HCT116 (cell line): ENCODE results near the gene MMD2.
"Not testable (repeated sequence)": the region's sequence is repeated elsewhere in the genome, so short reads cannot be mapped to it uniquely, and the experiment has no call there.

ENCODE experiments used
- POLR2AphosphoS5 ChIP-seq: IDR thresholded peaks from 2 replicates; pipeline ENCODE4 v1.6.1; 2011; ENCODE audit warnings: mild to moderate bottlenecking, low read depth, low read length, moderate library complexity
- RAD21 ChIP-seq: IDR thresholded peaks from 2 replicates; pipeline ENCODE4 v1.6.1; 2012; ENCODE audit warnings: low read depth, mild to moderate bottlenecking
- YY1 ChIP-seq: IDR thresholded peaks from 2 replicates; pipeline ENCODE4 v1.6.1; 2011; ENCODE audit warnings: low read length, low read depth, moderate library complexity, mild to moderate bottlenecking; ENCODE audit not compliant: insufficient replicate concordance; ENCODE audit errors: extremely low read depth
- TF ChIP-seq, protein P1 (sequence below): IDR thresholded peaks from 2 replicates; pipeline ENCODE4 v1.6.1; 2011; ENCODE audit warnings: mild to moderate bottlenecking, low read length, moderate library complexity; ENCODE audit not compliant: insufficient replicate concordance; ENCODE audit errors: extremely low read depth

GRCh38 chr7:4972446-4972845 lies 13.5 kb upstream of the MMD2 start:
- TF ChIP-seq, protein P1, sequence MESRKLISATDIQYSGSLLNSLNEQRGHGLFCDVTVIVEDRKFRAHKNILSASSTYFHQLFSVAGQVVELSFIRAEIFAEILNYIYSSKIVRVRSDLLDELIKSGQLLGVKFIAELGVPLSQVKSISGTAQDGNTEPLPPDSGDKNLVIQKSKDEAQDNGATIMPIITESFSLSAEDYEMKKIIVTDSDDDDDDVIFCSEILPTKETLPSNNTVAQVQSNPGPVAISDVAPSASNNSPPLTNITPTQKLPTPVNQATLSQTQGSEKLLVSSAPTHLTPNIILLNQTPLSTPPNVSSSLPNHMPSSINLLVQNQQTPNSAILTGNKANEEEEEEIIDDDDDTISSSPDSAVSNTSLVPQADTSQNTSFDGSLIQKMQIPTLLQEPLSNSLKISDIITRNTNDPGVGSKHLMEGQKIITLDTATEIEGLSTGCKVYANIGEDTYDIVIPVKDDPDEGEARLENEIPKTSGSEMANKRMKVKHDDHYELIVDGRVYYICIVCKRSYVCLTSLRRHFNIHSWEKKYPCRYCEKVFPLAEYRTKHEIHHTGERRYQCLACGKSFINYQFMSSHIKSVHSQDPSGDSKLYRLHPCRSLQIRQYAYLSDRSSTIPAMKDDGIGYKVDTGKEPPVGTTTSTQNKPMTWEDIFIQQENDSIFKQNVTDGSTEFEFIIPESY = not testable (repeated sequence)
- not testable (repeated sequence) for TF ChIP-seq RAD21, YY1, POLR2AphosphoS5
